HG02623 (cell line): ENCODE measurements around the gene CFAP299.
A peak's percentile ranks its signal among the peaks of the same experiment; 100 is the strongest.
"Not testable (repeated sequence)": the region's sequence is repeated elsewhere in the genome, so short reads cannot be mapped to it uniquely, and the experiment has no call there.

Experiments used
- ATAC-seq: cut with Tn5 transposase; IDR thresholded peaks from one replicate; pipeline ENCODE4 v1.9.1; 2021; ENCODE audit warnings: moderate library complexity; ENCODE audit not compliant: unreplicated experiment

The CFAP299 gene

DNA sequence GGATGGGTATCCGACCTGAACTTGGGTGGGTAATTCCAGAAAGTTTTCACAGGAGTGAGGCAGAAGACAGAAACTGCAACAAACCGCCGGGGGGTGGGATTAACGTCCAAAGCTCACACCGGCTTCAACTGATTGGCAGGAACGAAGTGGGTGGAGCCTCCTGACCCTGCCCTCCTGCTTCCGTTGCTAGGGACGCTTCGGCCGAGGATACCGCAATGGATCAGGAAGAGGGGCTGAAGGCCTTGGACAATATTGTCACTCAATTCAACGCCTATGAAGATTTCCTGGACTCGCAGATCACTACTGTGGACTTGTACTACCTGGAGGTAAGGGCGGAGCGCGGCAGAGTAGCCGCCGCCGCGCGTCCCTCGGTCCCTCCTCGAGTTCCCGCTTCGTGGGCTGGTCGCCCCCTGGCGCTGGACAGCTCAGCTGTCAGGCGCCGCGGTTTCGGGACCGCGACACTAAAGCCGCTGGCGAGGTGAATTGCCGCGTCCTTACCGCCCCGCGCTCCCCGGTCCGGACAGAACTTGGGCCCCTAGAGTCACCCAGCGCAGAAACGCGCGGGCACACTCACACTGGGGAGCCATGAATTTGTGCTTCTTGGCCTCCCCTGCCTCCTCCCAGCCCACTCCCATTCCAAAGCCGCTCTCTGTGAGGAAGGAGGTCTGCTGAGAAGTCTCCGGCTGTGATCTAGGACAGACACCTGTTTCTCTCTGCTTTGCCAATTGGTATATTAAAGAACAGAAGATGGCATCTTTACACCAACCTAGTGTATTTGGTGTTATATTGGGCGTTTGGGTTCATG lies at the start of gene CFAP299:
Gene CFAP299, plus strand, starts transcription at position 177 of the 805 bp plus-strand sequence.
- ATAC-seq, result peak; percentile 97

GRCh38 chr4:80286451-80286850 lies 49.1 kb upstream of the CFAP299 start:
- ATAC-seq, result no peak

DNA sequence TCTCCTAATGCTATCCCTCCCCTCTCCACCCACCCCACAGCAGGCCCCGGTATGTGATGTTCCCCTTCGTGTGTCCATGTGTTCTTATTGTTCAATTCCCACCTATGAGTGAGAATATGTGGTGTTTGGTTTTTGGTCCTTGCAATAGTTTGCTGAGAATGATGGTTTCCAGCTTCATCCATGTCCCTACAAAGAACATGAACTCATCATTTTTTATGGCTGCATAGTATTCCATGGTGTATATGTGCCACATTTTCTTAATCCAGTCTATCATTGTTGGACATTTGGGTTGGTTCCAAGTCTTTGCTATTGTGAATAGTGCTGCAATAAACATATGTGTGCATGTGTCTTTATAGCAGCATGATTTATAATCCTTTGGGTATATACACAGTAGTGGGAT lies 44.9 kb upstream of the CFAP299 start:
- not testable (repeated sequence) for ATAC-seq

GRCh38 chr4:80294206-80294605 lies 41.3 kb upstream of the CFAP299 start:
- no peak for ATAC-seq

- ATAC-seq, result no peak
Observed at GRCh38 chr4:80295336-80295735, 40.2 kb upstream of the CFAP299 start.

DNA sequence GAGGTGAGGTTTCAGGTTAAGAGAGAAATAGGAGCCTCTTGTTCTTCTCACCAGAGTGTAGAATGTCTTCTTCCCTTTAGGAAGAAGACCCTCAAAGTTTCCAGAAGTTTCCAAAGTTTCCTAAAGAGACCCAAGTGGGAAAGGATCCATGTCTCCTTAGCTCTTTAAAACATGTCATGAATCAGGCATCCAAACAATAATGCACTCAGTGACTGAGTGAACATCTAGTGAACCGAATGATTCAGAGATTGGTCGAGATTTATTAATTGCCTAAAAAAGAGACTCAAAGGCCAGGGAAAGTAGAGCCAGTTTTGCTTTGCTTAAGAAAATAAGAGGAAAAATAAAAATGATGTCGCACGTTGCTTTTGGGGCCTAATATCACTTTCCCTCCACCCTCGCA lies 39.7 kb upstream of the CFAP299 start:
- ATAC-seq, result no peak

GRCh38 chr4:80301884-80302283 lies 33.6 kb upstream of the CFAP299 start:
- ATAC-seq, result no peak

DNA sequence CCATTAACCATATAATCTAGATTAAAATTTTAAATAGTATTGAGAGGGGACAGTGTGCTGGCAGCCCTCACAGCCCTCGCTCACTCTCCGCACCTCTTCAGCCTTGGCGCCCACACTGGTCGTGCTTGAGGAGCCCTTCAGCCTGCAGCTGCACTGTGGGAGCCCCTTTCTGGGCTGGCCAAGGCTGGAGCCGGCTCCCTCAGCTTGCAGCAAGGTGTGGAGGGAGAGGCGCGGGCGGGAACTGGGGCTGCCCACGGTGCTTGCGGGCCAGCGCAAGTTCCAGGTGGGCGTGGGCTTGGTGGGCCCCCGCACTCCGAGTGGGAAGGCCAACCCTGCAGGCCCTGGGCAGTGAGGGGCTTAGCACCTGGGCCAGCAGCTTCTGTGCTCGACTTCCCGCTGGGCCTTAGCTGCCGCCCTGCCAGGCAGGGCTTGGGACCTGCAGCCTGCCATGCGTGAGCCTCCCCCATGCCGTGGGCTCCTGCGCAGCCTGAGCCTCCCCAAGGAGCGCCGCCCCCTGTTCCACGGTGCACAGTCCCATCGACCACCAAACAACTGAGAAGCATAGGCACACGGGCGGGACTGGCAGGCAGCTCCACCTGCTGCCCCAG lies 32.8 kb upstream of the CFAP299 start:
- no peak for ATAC-seq

- no peak for ATAC-seq
Observed at GRCh38 chr4:80305466-80305865, 30.1 kb upstream of the CFAP299 start.

DNA sequence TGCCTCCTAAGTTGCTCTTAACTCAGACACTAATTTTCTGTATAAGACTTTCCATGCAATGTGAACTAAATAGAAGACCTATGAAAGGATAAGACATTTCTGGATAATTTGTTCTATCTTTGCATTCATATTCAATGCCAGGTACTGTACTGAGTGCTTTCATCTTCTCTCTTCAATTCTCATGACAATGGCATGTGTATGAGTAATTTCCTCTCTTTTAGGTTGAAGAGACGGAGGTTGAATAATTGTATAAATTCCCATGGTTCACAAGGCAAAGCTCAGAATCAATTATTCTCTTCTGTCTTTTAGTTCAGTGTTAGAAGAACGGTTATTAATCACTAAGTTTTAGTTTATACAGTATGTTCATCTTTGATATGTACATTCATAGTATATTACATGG lies 29.3 kb upstream of the CFAP299 start:
- no peak for ATAC-seq

GRCh38 chr4:80307183-80307735 lies 28.3 kb upstream of the CFAP299 start:
- ATAC-seq, result no peak

GRCh38 chr4:80307774-80308465 lies 27.6 kb upstream of the CFAP299 start:
- ATAC-seq, result no peak

- no peak for ATAC-seq
Observed at GRCh38 chr4:80308466-80308822, 27.1 kb upstream of the CFAP299 start.

- no peak for ATAC-seq
Observed at GRCh38 chr4:80309294-80310004, 26.1 kb upstream of the CFAP299 start.

DNA sequence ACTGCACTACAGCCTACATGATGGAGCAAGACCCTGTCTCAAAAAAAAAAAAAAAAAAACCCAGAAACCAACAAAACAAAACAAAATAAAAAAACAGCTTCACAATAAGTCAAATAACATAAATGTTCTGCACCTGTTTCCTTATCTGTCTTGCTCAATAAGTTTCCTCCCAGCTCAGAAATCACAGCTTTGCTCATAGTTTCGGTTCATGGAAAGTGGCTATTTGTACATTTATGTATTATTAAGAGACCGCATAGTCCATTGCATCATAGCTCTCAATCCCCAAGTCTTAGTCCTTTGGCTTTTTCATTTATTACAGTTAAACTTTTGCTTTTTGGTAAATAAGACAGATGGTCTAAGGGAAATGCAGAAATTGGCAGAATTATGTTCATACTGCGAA lies 24.4 kb upstream of the CFAP299 start:
- no peak for ATAC-seq

DNA sequence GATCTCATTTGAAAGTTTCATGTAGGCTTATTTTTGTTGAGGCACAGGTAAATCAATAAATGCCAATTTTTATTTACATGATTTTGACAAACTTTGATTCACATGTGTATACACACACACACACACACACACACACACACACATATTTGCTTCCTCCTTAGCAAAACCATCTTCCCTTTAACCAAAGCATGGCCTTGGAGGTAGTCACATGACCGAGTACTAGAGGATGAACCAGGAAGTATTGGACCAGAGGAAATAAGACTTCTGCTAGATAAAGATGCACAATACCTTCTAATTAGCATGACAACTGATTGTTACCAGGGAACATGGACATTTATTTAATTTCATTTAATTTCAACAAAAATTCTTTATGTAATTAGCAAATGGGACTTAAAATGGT lies 23.4 kb upstream of the CFAP299 start:
- ATAC-seq, result no peak

DNA sequence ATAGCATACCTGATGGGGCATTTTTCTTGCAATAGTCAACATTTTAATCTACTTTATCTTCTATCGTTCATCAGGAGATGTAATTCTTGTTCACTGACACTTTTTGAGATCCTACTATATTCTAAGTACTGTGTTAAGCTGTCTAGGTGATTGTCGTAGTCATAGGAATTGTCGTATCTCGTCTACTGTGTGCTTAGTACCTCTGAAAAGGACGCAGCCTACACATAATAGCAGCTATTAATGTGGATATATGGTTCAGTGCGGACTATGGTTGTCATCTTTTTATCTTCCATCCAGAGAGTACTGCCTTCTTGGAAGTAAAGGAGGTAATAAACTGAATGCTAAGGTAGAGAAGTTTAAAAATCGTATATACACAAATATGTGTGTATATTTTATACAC lies 21.9 kb upstream of the CFAP299 start:
- ATAC-seq, result no peak

DNA sequence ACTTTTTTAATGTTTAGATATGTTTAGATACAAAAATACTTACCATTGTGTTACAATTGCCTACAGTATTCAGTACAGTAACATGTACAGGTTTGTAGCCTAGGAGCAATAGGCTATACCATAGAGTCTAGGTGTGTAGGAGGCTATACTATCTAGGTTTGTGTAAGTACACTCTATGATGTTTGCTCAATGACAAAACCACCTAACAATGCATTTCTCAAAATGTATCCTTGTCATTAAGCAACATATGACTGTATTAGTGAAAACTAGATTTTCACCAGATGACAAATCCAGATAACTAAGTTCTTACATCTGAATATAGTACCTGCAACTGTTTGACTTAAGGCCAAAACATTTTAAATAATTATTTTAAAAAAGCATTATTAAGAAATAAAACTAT lies 19.7 kb upstream of the CFAP299 start:
- not testable (repeated sequence) for ATAC-seq

DNA sequence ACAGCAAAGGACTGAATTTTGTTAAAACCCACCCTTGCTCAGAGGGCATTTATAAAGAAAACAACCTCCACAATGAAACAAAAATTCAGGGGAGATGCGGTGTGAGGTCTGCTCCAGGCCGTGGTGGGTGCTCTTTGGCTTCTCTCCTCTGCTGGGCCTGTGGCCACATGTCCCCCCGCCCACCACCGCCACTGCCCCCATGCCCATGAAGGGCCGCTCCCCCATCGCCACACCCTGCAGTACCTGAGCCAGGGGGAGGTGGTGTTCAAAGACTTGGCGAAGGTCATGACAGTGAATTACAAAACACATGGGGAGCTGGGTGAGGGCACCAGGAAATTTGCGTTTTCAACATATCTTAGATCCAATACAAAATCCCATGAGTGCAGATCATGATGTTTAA lies 14.2 kb upstream of the CFAP299 start:
- no peak for ATAC-seq

- ATAC-seq, result no peak
Observed at GRCh38 chr4:80321776-80322175, 13.8 kb upstream of the CFAP299 start.

- ATAC-seq, result no peak
Observed at GRCh38 chr4:80322716-80323115, 12.8 kb upstream of the CFAP299 start.
